Right lobe of liver (tissue), 6 donors: Measurements from ENCODE around the gene ROGDI. TPM values are rescaled to one million over a fixed set of nuclear protein-coding genes. Genes with fewer than 3 reads are reported as not detected.

ENCODE experiments used
- ATAC-seq, 4 donors: fragments of 200-7000 bp; cut with Tn5 transposase; one replicate each; pipeline ENCODE4 v1.9.1; 2020; ENCODE audit warnings: mild to moderate bottlenecking in 4 of 4, moderate library complexity in 4 of 4
- DNase-seq, 3 donors: peaks; one replicate each; pipeline ENCODE4 v3.0.0-alpha.2; 2020
- H3K27ac ChIP-seq, 3 donors: fragments of 200-600 bp; one replicate each; pipeline ENCODE4 v1.8.0; 2022
- H3K27me3 ChIP-seq, 2 donors: fragments of 200-600 bp; one replicate each; pipeline ENCODE4 v1.8.0; 2022
- H3K36me3 ChIP-seq, 4 donors: fragments of 200-600 bp; sonication (generic) in 1 of 4; one replicate each; pipeline versions ENCODE4 v1.5.1 to v1.8.0; 2017 to 2022; ENCODE audit warnings: control low read depth in 1 of 4
- H3K4me1 ChIP-seq, 4 donors: fragments of 200-600 bp; sonication (generic) in 1 of 4; one replicate each; pipeline versions ENCODE4 v1.5.1 to v1.8.0; 2017 to 2022; ENCODE audit warnings: control low read depth in 1 of 4
- H3K4me3 ChIP-seq, 3 donors: fragments of 200-600 bp; one replicate each; pipeline ENCODE4 v1.8.0; 2022
- H3K9me3 ChIP-seq, 4 donors: fragments of 200-600 bp; sonication (generic) in 1 of 4; one replicate each; pipeline versions ENCODE4 v1.5.1 to v1.8.0; 2017 to 2022; ENCODE audit warnings: control low read depth in 1 of 4
- POLR2A ChIP-seq: fragments of 450-650 bp; IDR thresholded peaks from one replicate; pipeline ENCODE4 v1.6.1; 2017; ENCODE audit warnings: antibody characterized with exemption, mild to moderate bottlenecking
- WGBS: methylation state at CpG from one replicate; pipeline ENCODE4 v1.1.6; 2018; ENCODE audit warnings: low coverage, low lambda C conversion rate; ENCODE audit not compliant: insufficient coverage; ENCODE audit errors: missing lambda C conversion rate; 5-methylcytosine and 5-hydroxymethylcytosine counted together
- intact Hi-C, 2 donors: fragments of 100-400 bp; cut with DNase I; formaldehyde crosslinking; loops; one replicate each; pipeline versions ENCODE4 v1.11.2 to v1.14.1; 2022
- total RNA-seq, 6 experiments: library from RNA; depleted of rRNA in 2 of 6; stranded (reverse); fragments of >200 nt in 2 of 6; fragmentation: NEBNext Ultra II Directional in 3 of 6; extraction: Animal tissue kit (Norgen Biotek cat#: 25700) in 3 of 6; gene quantifications; one replicate each; pipeline versions ENCODE4 v1.1.0 to v1.2.4, GENCODE V29; 2016 to 2023
- TF ChIP-seq, protein P1 (sequence below), 4 donors: fragments of 200-600 bp in 3 of 4; fragments of 450-650 bp in 1 of 4; IDR thresholded peaks; one replicate each; pipeline versions ENCODE4 v1.5.1 to v1.8.0; 2016 to 2022; ENCODE audit warnings: antibody characterized with exemption in 4 of 4, mild to moderate bottlenecking in 2 of 4
- donor health status: DM: no; HTN: yes; CAD: no.
- donor health status: DM: no; HTN: no; CAD: no.
- donor health status: DM: no; HTN: no; CAD: no.
- donor health status: DM: no; HTN: yes; CAD: no.
- donor health status: DM: no; HTN: yes; CAD: no.

Gene ROGDI
- total RNA-seq, 6 experiments from 2014 or later: 8.3 to 24.2 (median 14.0) TPM

DNA sequence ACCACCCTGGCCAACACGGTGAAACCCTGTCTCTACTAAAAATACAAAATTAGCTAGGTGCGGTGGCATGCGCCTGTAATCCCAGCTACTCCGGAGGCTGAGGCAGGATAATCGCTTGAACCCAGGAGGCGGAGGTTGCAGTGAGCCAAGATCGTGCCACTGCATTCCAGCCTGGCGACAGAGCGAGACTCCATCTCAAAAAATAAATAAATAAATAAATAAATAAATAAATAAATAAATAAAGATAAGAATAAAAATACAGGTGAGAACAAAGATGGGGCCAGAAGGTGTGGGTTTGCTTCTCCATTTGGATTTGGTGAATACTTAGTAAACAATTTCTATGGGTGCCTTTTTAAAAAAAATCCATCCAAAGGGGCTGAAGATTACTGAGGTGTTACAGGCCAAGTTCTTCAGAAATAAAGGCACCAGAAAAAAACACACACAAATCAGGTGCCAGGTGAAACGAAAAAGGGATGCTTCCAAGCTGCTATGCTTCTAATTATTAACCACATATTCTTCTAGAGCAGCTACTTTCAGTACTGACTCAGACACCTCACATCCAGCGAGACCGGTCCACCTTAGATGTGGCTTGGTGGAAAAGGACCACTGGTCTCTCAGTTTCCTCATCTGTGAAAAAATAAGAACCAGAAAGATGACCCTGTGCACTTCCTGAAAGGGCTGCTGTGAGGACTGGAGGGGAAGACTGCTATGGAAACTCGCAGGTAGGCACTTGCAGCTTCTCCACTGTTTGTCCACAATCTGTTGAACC lies 35.5 kb upstream of the ROGDI start:
- Histone ChIP-seq H3K36me3 (peaks cover 0 to 65% (median 25%) of the 10 kb centered on the region in 4 donors), H3K9me3 (no peaks in the 10 kb centered on the region), H3K4me1 (no peaks in the 10 kb centered on the region), H3K4me3 (no peak overlapping the region), H3K27ac (no peak overlapping the region), H3K27me3 (no peaks in the 10 kb centered on the region)
- TF ChIP-seq, protein P1, sequence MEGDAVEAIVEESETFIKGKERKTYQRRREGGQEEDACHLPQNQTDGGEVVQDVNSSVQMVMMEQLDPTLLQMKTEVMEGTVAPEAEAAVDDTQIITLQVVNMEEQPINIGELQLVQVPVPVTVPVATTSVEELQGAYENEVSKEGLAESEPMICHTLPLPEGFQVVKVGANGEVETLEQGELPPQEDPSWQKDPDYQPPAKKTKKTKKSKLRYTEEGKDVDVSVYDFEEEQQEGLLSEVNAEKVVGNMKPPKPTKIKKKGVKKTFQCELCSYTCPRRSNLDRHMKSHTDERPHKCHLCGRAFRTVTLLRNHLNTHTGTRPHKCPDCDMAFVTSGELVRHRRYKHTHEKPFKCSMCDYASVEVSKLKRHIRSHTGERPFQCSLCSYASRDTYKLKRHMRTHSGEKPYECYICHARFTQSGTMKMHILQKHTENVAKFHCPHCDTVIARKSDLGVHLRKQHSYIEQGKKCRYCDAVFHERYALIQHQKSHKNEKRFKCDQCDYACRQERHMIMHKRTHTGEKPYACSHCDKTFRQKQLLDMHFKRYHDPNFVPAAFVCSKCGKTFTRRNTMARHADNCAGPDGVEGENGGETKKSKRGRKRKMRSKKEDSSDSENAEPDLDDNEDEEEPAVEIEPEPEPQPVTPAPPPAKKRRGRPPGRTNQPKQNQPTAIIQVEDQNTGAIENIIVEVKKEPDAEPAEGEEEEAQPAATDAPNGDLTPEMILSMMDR (IDR thresholded peaks at IDR 0.05): no peak
- DNase-seq (no peak), ATAC-seq (no peak)
- WGBS: 91% methylated on average over 8 of the region's 13 CpGs
- intact Hi-C loops: no loop called here

DNA sequence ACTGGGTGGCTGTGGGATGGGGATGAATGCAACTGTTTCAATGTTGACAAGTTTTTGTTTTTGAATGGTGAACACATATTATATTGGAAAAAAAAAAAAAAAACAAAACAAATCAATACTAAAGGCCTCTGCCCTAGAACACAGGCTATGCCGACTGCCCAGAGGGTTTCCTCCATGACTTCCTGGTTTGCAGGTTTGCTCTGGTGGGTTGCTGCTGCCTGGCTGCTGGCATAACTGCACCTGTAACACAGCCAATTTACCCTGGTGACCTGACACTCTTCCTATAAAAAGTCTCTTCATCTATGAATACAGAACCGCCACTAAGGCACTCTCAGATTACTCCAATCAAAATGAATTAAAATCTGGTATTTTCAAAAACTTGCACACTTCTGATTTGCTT lies 34.3 kb upstream of the ROGDI start:
- intact Hi-C loops: no loop called here
- no peak overlapping the region for H3K27ac ChIP-seq
- ATAC-seq (peak in 1 of 4 donors; percentile 71), DNase-seq (no peak)
- H3K9me3 ChIP-seq: no peaks in the 10 kb centered on the region
- H3K4me1 ChIP-seq: no peaks in the 10 kb centered on the region
- 40% methylated on average over 2 of the region's 2 CpGs for WGBS
- TF ChIP-seq POLR2A: no peak
- TF ChIP-seq, protein P1 (IDR thresholded peaks at IDR 0.05): no peak
- peaks cover 0 to 65% (median 26%) of the 10 kb centered on the region in 4 donors for H3K36me3 ChIP-seq
- H3K4me3 ChIP-seq: no peak overlapping the region
- H3K27me3 ChIP-seq: no peaks in the 10 kb centered on the region

DNA sequence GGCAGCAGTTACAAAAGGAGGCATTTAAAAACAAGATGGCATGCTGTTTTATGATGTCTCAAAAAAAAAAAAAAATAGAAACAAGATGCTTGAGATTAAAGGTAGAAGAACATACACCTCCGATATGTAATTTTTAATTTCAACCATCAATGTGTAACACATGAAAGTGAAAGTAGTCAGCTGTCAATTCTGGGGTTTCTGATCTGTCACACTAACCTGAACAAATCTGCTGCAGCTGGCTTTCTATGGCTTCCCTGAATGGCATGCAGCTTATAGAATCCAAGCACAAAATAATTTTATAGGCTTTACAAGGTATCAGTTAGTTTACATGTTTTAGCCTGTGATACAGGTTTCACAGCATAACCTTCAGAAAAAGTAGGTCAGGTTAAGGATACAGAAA lies 31.2 kb upstream of the ROGDI start:
- intact Hi-C loops: no loop called here
- no peaks in the 10 kb centered on the region for H3K9me3 ChIP-seq
- H3K4me3 ChIP-seq: no peak overlapping the region
- 89% methylated on average over 1 of the region's 1 CpG for WGBS
- H3K36me3 ChIP-seq: peaks cover 0 to 68% (median 26%) of the 10 kb centered on the region in 4 donors
- no peak overlapping the region for H3K27ac ChIP-seq
- no peak for TF ChIP-seq POLR2A
- TF ChIP-seq, protein P1 (IDR thresholded peaks at IDR 0.05): no peak
- DNase-seq (no peak), ATAC-seq (no peak)
- H3K4me1 ChIP-seq: no peaks in the 10 kb centered on the region
- no peaks in the 10 kb centered on the region for H3K27me3 ChIP-seq

DNA sequence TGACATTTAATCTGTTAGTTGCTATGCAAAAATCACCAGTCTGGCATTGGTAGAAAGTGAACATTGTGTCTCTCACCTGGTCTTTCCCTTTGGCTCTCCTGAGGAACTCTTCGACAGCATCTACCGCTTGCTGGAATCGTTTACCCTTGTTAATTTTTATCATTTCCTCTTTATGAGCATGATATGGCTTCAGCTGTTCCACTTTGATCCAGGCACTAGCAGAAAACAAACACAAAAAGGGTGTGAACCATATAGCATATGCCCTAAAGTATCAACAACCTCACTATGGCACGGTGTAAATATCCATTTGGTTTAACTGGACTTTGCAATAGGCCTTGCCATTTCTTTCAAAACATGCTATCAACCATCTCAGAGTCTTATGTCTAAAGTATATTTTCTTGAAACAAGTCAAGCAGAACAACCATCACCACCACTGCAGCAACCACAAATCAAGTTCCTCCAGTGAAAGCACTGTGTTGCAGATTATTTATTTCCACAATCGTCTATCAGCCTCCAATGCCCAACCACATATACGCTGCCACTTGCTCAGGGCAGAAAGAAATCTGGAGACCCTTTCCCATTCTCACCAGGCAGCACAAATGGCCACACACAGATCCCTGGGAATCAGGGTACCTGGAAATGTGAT lies 30.4 kb upstream of the ROGDI start:
- Histone ChIP-seq H3K4me1 (no peaks in the 10 kb centered on the region), H3K36me3 (peaks cover 0 to 68% (median 25%) of the 10 kb centered on the region in 4 donors), H3K27me3 (no peaks in the 10 kb centered on the region), H3K9me3 (no peaks in the 10 kb centered on the region), H3K27ac (no peak overlapping the region), H3K4me3 (no peak overlapping the region)
- intact Hi-C loops: no loop called here
- TF ChIP-seq, protein P1 (IDR thresholded peaks at IDR 0.05): no peak
- no peak for TF ChIP-seq POLR2A
- ATAC-seq (no peak), DNase-seq (no peak)
- WGBS: 84% methylated on average over 6 of the region's 6 CpGs
